Measurements from ENCODE around the gene MT1M.
A peak's percentile ranks its signal among the peaks of the same experiment; 100 is the strongest.
"Not testable (repeated sequence)": the region's sequence is repeated elsewhere in the genome, so short reads cannot be mapped to it uniquely, and the experiment has no call there.

The MT1M gene

DNA sequence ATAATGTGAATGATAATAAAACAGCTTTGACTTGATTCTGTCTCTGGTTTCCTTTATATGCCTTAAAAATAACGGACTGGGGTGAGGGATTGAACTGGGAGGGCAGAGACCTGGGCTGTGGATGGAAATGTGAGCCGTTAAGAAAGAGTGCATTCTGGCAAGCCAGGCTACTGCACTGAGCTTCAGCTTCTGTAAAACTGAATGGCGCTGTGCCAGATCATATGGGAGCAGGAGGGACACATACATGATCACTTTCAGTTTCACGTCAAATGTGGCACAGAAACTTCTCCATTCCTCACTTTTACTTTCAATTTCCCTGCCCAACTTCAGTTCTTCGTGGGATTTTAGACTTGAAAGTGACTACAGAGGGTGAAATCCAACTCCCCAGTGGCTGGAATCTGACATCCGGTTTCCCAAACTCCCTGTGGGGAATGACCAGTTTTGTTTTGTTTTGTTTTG, 23.0 kb upstream of the MT1M start:
- peak; percentile 34 for DNase-seq

DNA sequence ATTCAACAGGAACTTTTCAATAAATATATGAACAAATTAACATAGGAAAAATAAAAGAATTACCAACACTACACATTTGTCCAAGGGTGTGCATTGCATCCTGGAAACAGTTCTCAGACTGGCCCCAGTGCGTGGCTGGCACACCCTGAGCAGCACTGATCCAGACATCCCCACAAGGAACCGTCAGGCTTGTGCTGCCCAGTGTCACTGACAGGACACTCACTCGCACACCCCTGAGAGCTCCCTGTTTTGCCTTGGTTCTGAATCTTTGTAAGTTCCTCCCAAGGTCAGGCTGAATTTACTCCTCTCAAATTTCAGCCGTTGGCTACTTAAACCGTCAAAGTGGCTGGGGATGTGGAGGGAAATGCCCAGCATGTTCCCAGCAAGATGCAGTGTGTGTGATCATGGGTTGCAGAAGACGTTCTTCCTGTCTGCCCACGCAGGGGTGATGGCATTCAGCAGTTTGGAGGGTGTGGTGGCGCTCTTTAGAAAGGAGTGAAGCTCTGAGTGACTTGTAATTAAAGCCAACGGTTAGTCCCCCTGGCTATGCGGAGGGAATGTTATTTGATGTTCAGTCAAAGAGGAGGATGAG, 22.3 kb upstream of the MT1M start:
- DNase-seq: no peak

DNA sequence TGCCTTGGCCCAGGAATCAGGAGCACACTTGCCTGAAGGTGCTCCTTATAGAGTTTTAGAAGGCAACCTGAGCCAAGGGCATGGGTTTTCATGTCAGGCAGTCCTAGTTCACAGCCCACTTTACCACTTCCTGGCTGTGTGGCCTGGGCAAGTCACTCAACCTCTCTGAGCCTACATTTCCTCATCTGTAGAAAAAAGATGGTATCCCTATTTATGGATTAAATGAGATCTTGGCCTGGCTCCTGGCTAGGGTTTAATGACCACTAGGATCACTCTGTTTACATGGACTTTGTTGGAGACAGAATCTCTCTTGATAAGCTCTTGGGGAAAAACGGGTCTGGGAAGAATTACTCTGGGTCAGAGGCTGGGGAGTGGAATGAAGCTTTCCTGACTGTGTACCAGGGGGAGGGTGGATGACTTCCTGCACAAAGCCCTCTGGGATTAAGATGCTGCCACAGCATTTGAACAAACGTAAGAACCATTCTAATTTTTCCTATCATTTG, 21.8 kb upstream of the MT1M start:
- no peak for DNase-seq

DNA sequence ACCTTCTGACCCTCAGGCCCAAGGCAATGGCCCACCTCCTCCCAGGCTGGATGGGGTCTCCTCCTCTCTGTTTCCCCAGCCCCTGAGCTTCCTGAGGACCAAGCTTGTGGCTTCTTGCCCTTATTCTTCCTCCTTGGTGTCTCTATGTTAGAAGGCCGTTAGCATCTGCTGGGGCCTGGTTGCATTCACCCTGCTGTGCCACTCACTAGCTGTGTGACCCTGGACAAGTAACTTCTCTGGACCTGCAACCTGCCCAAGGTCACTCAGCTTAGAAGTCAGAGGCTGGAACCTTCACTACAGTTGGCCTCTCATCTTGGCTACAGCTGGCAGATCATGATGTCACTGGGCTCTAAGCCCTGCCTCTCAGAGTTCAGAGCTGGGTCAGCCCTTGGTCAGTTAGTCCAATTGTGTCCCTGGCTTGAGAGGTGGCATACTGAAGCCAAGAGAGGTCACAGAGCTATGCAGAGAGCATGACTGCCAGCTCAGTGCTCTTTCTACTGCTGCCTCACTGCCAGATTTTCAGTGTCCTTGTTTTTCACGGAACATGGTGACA, 21.1 kb upstream of the MT1M start:
- no peak for DNase-seq

DNA sequence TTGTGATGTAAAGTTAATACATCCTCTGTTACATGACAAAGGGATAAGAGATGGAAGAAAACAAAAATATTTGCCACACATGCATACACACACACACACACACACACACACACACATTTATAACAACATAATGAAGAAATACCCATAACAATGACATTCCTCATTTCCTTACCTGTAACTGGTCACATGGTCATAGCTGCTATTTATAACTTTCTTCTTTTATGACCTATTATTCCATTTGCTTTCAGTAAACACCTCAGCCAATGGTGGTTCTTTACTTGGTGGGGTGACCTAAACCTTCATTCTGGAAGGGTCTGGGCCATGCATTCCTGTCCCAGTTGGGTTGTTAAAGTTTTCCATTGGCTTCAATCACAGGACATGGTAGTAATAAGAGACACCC, 18.8 kb upstream of the MT1M start:
- DNase-seq: no peak

DNA sequence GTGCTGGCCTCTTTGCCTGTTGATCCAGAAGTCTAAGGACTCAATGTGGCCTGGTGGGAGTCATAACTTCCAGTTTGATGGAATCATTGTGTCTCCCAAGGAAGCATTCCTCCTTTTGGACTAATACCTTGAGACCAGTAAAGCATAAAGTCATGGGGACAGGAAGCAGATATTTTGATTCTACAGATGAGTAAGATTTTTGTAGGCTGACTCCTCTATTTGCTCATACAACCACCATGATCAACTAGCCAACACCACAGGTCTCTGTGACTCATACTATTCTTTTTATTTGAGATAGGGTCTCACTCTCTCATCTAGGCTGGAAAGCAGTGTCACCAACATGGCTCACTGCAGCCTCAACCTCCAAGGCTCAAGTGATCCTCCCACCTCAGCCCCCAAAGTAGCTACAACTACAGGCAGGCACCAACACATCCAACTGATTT, 17.9 kb upstream of the MT1M start:
- no peak for DNase-seq

DNA sequence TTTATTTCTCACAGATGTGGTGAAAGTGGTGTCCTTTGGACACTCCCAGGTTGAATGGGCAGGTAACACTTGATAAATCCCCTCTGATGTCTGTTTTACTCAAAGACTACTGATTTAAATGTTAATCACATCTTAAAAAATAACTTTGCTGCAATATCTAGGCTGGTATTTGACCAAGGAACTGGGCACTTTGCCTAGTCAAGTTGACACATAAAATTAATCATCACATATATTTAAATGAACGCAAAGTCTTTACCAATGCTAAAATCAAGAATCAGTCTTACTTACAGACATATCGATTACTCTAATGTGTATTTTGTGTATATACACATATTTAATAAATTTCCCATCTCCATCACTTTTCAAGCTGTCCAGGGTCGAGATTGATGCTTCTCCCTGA, 17.1 kb upstream of the MT1M start:
- DNase-seq: no peak

DNA sequence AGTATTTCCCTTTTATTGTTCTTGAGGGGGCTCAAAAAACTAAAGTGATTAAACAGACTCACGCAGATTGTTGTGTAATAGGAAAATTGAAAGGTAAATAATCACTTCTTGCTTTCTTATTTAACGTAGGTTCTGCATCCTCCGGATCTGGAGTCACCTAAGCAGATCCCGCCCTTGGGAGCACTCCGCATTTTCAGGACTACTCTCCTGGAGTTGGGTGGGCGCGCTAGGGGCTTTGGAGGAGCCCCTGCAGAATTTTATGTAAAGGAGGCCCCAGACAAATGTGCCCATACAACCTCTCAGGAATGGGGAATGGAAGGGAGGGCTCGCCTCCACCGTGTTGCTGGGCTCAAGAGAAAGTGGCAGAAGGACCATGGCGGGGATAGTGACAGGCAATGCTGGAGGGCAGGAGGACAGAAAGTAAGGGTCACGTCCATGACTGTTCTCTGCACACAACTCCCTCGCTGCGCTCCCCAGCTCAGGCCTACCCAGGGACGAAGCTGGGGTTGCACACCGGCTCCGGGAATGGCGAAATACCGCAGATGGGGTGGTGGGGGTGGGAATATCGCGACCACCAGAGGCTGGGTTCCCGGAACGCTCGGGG, 15.7 kb upstream of the MT1M start:
- DNase-seq: no peak

DNA sequence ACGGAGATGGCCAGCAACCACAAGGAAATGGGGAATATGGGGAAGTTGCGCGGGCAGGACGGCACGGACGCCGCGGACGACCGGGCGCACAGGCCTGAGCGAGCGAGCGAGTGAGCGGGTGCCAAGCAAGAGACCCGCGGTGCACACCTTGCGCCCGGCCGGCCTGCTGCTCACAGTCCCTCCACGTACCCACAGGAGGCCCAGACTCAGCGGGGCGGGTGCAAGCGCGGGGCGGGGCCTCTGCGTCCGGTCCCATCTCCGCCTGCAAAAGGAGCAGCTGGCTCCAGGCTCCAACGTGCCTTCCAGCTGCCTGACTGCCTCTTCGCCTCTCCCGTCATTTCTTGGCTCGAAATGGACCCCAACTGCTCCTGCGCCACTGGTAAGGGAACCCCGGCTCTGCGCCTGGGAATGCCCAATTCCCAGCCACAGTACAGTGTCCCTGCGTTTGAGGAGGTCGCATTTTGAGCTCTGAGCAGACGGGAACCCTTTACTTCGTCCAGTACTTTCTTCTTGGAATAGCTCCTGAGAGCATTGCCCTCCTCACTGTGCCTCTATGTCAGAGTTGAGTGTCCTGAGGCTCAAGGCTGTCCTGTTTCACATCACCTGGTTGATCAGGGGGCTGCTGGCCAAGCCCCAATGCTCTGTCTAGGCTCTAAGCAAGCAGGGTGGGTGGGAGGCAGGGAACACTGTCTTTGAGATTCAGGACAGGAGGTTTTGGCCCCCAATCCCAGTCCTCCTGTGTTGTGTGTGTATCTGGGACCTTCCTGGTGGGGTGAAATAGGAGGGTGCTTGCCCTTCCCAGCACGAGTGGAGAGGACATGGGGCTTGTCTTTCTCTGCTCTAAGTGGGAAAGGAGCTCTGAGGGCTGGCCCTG, 15.0 kb upstream of the MT1M start:
- no peak for DNase-seq

DNA sequence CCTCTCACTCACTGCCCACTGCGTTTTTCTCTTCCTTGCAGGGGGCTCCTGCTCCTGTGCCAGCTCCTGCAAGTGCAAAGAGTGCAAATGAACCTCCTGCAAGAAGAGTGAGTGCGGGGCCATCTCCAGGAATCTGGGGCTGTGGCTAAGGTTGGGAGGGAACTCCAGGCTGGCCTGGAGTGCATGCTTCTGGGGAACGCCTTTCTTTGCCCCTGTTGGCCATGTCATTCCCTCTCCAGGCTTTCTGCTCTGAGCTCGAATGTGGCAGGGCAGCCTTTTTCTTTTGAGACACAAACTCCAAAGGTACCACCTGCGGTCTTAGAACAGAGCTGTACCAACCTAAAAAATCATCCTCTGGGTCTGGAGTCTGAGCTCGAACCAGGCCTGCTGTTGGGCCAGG, 14.3 kb upstream of the MT1M start:
- DNase-seq: no peak

DNA sequence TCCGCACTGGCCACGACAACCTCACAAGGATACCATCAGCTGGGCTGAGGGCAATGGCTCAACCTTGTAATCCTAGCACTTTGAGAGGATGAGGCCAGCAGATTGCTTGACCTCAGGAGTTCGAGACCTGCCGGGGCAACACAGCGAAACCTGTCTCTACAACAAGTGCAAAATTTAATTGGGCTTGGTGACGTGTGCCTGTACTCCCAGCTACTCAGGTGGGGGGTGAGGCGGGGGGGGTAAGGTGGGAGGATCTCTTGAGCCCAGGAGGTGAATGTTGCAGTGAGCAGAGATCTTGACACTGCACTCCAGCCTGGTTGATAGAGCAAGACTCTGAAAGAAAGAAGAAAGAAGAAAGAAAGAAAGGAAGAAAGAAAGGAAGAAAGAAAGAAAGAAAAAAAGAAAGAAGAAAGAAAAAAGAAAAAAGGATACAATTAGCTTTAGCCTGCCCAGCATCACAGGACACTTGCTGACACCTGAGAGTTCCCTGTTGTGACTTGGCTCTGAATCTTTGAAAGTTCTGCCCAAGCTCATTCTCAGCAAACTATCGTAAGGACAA, 12.0 kb upstream of the MT1M start:
- DNase-seq: no peak

DNA sequence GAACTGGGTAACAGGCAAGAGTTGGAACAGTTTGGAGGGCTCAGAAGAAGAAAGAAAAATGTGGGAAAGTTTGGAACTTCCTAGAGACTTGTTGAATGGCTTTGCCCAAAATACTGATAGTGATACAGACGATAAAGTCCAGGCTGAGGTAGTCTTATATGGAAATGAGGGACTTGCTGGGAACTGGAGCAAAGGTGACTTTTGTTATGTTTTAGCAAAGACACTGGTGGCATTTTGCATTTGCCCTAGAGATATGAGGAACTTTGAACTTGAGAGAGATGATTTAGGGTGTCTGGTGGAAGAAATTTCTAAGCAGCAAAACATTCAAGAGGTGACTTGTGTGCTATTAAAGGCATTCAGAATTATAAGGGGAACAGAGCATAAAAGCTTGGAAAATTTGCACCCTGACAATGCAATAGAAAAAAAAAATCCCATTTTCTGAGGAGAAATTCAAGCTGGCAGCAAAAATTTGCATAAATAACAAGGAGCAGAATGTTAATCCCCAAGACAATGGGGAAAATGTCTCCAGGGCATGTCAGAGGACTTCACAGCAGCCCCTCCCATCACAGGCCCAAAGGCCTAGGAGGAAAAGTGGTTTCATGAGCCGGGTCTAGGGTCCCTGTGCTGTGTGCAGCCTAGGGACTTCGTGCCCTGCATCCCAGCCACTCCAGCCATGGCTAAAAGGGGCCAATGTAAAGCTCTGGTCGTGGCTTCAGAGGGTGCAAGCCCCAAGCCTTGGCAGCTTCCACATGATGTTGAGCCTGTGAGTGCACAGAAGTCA, 10.6 kb upstream of the MT1M start:
- not testable (repeated sequence) for DNase-seq

DNA sequence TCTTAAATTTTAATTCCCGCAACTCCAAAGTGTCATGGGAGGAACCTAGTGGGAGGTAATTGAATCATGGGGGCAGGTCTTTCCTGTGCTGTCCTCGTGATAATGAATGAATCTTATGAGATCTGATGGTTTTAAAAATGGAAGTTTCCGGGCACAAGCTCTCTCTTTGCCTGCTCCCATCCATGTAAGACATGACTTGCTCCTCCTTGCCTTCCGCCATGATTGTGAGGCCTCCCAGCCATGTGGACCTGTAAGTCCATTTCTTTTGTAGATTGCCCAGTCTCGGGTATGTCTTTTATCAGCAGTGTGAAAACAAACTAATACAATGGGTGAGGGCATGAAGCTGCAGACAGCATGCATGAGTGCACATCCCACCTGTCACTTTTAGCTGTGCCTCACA, 9.3 kb upstream of the MT1M start:
- not testable (repeated sequence) for DNase-seq

DNA sequence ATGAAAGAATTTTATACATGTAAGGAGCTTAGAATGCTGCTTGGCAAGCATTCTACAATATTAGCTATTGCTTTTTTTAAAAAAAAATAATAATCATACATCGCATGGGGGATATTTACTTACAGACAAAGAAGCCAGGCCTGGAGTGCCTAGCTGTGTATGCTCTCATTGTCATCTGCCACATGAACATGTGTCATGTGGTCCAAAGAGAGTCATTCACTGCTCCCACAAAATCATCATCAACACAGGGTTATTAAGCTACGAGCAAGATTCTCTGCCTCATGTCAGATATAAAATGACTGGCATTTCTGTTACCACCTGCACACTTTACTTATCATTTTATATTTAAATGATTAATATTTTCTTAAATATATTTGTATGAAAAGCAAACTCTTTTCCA, 8.8 kb upstream of the MT1M start:
- no peak for DNase-seq

DNA sequence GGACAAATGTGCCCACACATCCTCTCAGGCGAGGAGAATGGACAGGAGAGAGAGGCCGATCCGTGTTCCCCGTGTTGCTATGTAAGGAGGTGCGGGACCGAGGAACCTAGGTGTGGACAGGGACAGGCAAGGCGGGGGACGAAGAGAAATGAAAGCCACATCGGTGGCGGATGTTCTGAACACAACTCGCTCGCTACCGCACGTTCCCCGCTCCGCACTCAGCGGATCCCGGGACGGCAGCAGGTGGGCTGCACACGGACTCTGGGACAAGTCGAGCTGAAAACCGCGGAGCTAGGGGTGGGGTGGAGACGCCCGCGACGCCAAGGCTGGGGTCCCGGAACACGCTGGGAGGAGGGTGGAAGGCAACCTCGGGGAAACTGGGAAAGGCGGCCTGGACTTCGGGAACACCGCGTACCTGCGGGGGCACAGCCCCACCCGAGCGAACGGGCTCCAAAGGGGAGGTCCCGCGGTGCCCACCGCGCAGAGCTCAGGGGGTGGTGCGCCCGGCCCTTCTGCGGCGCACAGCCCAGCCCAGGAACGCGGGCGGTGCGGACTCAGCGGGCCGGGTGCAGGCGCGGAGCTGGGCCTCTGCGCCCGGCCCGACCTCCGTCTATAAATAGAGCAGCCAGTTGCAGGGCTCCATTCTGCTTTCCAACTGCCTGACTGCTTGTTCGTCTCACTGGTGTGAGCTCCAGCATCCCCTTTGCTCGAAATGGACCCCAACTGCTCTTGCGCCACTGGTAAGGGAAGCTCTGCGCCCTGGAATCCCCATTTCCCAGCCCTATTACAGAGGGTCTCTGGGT, 7.1 kb upstream of the MT1M start, which contains the start of gene MT1E:
TSS of gene MT1E (plus strand) at position 642 of the 803 bp plus-strand sequence. CDS start at position 713, 71 bp downstream.
- no peak for DNase-seq

DNA sequence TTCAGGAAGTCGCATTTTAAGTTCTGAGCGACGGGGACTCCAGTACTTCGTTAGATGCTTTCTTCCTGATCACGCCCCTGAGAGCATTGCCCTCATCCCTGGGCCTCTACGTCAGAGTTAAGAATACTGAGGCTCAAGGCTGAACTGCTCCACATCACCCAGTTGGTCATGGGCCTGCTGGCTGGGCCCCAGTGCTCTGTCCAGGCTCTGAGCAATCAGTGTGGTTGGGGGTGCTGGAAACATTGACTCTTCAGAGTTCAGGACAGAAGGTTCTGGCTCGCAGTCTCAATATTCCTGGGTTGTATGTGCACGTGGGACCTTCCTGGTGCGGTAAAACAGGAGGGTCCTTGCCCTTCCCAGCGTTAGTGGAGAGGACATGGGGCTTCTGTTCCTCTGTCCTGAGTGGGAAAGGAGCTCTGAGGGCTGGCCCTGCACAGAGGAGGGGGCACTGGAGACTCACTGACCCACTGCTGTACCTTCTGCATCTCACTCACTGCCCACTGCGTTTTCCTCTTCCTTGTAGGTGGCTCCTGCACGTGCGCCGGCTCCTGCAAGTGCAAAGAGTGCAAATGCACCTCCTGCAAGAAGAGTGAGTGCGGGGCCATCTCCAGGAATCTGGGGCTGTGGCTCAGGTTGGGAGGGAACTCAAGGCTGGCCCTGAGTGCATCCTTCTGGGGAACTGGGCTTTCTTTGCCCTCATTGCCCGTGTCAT, 6.4 kb upstream of the MT1M start:
- DNase-seq: no peak

DNA sequence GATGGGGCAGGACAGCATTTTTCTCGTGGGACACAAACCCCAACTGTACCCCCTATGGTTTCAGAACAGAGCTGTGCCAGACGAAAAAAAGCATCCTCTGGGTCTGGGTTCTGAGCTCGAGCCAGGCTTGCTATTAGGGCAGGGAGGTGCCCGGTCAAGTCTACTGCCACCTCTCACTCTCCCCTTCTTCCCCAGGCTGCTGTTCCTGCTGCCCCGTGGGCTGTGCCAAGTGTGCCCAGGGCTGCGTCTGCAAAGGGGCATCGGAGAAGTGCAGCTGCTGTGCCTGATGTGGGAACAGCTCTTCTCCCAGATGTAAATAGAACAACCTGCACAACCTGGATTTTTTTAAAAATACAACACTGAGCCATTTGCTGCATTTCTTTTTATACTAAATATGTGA, 5.8 kb upstream of the MT1M start:
- DNase-seq: no peak

DNA sequence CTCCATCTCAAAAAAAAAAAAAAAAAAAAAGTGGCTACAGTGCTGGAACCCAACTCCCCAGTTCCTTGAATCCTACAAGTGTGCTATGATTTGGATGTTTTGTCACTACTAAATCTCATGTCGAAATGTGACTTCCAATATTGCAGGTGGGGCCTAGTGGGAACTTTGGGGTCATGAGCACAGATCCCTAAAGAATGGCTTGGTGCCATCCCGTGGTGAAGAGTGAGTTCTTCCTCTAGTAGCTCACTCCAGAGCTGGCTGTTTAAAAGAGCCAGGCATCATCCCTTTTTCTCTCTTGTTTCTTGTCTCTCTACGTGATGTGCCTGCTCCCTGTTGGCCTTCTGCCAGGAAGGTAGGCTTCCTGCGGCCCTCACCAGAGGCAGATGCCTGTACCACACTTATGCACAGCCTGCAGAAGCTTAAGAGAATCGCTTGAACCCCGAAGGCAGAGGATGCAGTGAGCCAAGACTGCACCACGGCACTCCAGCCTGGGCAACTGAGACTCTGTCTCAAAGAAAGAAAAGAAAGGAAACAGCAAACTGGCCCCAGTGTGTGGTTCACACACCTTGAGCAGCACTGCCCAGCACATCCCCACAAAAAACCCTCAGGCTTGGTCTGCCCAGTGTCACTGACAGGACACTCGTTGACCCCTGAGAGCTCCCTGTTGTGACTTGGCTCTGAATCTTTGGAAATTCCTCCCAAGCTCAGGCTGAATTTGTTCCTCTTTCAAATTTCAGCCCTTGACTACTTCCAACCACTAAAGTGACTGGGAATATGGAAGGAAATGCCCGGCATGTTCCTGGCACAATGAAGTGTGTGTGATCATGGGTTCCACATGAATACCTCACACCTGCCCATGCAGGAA, 3.7 kb upstream of the MT1M start:
- DNase-seq: no peak

DNA sequence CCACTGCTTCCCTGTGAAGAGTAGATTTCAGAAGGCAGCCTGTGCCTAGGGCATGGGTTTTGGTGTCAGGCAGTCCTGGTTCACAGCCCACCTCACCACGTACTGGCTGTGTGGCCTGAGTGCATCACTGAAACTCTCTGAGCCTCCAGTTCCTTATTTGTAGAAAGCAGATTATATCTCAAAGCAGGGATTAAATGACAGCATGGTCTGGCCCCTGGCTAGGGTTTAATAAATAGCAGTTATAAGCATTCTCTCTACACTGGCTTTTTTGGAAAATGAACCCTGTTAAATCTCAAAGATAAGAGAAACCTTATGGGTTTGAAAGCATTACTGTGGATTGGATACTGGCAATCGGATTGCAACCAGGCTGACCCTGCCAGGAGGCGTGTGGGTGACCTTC, 2.9 kb upstream of the MT1M start:
- no peak for DNase-seq

DNA sequence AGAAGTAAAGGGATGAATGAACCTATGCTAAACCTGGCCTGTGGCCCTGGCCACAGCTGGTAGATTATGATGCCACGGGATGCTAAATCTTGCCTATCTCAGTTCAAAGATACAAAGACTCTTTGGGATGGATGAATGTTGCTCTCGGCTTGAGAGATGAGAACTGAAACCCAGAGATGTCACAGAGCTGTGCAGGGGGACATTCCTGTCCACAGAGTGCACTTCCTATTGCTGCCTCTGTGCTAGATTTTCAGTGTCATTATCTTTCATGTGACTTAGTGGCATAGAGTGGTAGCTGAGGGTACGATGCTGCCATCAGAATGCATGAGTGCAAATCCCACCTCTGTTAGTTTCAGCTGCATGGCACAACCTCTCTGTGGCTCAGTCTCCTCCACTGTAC, 2.3 kb upstream of the MT1M start:
- no peak for DNase-seq
